Epidermal melanocyte (primary cell): ENCODE results near the gene RALGAPA2.
A peak's percentile ranks its signal among the peaks of the same experiment; 100 is the strongest.
"Not testable (repeated sequence)": the region's sequence is repeated elsewhere in the genome, so short reads cannot be mapped to it uniquely, and the experiment has no call there.

Source experiments
- DNase-seq: peaks from one replicate; pipeline ENCODE4 v3.0.0; 2011; ENCODE audit warnings: low spot score; ENCODE audit not compliant: insufficient read length

RALGAPA2 gene

GRCh38 chr20:20369250-20370093 is 343.0 kb downstream of the RALGAPA2 start:
- DNase-seq: no peak

DNA sequence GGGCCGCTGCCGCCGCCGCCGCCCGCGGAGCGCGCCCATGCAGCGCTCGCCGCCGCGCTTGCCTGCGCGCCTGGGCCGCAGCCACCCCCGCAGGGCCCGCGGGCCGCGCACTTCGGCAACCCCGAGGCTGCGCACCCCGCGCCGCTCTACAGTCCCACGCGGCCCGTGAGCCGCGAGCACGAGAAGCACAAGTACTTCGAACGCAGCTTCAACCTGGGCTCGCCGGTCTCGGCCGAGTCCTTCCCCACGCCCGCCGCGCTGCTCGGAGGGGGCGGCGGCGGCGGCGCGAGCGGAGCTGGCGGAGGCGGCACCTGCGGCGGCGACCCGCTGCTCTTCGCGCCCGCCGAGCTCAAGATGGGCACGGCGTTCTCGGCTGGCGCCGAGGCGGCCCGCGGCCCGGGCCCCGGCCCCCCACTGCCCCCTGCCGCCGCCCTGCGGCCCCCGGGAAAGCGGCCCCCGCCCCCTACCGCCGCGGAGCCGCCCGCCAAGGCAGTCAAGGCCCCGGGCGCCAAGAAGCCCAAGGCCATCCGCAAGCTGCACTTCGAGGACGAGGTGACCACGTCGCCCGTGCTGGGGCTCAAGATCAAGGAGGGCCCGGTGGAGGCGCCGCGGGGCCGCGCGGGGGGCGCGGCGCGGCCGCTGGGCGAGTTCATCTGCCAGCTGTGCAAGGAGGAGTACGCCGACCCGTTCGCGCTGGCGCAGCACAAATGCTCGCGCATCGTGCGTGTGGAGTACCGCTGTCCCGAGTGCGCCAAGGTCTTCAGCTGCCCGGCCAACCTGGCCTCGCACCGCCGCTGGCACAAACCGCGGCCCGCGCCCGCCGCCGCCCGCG is 343.8 kb downstream of the RALGAPA2 start:
- no peak for DNase-seq

DNA sequence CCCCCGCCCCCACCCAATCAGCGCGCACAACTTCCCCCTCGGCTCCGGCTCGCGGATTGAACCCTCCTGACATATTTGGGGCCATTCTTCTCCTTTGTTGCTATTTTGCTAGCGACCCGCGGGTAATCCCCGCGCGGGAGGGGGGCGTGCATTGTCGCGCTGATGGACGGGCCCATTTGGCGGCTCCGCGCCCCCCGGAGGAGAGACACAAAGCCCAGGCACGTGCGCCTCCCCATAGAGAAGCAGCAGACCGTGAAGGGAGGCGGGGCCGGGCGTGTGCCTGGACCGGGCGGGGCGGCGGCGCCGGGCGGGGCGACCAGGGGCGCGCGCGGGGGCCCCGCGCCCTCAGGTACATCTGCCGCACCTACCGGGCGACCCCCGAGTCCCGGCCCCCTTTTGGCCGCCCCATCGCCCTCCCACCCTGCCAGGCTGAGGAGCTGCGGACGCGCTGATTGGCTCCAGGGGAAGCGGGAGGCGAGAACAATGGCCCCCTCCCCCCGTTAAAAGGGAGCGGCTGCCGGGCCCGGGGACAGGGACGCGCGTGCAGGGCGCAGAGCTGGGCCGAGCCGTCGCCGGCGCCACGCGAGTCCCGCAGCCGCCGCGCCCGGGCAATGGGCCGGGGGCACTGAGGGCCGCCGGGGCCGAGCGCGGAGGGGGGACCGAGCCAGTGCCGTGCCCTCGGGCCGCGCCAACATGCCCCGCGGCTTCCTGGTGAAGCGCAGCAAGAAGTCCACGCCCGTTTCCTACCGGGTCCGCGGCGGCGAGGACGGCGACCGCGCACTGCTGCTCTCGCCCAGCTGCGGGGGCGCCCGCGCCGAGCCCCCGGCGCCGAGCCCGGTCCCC is 344.6 kb downstream of the RALGAPA2 start, which contains the start of gene INSM1:
TSS of gene INSM1 (plus strand) at position 530 of the 843 bp plus-strand sequence. CDS start at position 694, 164 bp downstream.
- no peak for DNase-seq

DNA sequence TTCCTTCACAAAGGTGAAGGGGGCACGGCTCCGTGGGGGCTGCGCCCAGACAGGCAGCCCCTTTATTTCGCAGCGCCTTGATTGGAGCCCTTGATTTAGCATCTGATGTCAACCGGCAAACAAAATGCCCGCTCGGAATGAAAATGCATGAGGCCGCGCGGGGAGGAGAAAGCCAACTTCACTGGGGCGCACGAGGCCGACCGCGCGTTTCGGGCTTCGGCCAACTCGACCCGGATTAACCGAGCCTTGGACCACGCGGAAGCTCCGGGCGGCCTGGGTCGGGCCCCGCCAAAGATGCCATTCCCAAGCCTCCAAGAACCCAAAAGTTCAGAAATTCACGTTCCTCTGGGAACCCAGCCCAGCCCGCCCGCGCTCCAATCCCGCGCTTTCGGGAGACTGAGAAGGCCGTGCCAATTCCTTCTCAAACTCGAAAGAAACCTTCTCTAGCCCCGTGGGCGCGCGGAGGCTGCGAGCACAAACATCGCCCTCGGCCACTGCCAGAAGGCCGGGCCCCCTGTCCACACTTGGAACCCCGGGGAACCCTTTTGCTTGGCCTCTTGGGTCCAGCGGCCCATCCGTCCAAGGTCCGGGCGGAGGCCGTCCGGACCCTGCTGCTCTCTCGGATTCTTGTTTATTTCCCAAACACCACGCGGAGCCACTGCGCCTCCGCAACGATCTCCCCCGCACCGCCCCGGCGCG is 345.4 kb downstream of the RALGAPA2 start:
- no peak for DNase-seq

DNA sequence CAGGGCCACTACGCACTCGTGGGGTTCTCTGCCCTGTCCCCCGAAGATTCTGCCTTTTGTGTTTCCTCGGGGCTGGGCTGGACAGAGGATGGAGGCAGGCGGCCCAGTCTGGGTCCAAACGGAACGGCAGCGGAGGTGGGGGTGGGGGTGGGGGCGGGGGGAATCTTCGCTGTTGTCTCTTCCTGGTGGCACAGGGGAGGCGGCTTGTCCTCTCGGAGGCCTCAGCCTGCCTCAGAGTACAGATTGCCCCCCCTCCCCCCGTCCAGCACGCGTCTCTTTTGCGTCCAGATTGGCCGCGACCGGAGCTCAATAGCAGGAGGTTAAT is 345.9 kb downstream of the RALGAPA2 start:
- DNase-seq: no peak

DNA sequence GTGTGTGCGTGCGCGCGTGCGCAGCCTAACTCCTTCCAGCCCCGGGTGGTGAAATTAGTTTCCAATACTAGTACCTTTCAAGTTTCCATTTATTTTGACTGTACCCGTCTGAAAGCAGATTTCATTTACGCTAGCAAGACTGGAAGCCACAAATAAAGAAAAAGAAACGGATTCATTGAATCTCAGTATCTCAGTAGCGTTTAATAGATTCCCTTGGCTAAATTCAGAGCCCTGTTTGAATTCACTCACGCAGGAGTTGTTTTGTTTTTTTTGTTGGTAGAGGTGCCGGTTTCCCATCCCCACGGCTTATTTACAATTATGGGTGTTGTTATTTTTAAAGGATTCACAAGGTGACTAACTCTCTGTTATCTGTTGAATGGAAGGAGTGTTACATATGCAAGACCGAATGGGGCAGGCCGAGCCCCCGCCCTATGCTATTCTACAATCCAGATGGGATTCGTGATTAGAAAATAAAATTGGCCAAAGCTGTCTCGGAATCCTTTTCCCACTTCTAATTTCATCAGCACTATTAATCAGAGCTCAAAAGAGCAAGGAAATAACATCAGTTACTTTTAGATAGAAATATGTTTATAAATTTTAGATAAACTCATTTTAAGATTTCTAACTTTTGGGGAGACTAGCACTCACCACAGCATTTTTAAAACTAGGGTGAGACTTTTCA is 346.8 kb downstream of the RALGAPA2 start:
- DNase-seq: no peak

DNA sequence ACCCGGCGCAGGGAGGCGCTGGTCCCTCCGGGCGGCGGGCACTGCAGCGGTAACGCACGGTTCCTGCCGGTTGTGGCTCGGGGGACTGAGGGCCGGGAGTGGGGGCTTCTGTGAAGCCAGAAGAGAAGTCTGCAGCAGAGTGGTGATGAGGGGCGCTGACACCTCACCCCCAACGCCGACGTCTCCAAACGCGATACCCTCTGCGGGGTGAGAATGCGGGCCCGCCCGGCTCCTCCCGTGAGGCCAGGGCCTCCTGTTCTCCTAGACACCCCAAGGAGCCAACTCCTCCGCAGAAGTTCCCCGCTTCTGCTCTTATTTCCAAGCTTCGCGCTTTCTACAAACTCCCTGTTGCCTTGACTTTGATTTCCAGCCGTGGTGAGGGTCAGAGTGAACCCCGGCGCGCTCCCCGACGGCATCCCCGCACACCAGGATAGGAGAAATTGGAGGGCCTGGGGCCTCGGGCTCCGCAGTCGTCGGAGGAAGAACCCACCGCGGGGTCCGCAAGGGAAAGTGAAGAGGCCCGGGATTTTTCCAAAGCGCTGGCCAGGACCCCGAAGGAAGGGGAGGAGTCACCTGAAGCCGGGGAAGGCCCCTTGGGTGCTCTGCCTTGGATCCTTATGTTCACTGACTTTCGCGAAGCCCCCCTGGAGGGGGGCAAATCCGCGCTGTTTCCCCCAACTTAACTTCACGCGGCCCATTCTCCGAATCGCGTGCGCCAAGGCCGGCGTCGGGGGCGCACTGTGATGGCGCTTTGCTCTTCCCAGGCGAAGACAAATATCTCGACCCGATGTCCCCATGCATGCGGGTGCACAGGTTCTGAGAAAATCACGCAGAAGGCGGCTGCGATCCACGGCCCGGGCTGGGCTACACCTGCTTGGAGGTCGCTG is 347.6 kb downstream of the RALGAPA2 start:
- no peak for DNase-seq

GRCh38 chr20:20363799-20364592 is 348.4 kb downstream of the RALGAPA2 start:
- DNase-seq: no peak

- DNase-seq: no peak
These were observed 349.0 kb downstream of the RALGAPA2 start for GRCh38 chr20:20363434-20363798.

DNA sequence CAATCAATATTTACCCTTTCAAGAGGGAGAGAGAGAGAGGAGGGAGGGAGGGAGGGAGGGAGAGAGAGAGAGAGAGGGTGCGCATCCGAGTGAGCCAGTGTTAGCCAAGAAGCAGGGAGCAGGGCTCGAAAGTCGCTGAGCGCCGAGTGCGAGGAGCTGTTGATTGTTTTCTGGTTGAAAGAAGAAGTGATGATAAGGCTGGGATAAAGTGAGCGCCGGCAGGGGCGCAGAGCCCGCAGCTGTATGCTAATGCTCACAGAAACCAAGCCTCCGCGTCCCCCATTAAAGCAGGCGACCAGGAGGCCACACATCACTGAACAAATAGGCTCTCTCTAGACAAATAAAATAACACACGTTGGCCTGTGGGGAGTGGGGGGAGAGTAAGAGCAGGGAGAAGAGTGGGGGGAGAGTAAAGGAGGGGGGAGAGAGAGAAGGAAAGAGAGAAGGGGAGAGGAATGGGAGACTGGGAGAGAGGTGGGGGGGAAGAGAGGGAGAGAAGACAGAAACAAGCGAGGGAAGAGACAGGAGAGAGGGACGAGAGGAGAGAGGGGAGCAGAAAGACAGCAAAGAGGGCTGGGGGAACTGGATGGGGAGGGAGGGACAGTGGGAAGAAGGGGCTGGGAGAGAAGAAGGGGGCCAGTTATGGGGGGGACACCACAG is 349.5 kb downstream of the RALGAPA2 start:
- DNase-seq: no peak

GRCh38 chr20:20360464-20360863 is 352.0 kb downstream of the RALGAPA2 start:
- peak; percentile 70 for DNase-seq

GRCh38 chr20:20359628-20360027 is 352.8 kb downstream of the RALGAPA2 start:
- DNase-seq: no peak

DNA sequence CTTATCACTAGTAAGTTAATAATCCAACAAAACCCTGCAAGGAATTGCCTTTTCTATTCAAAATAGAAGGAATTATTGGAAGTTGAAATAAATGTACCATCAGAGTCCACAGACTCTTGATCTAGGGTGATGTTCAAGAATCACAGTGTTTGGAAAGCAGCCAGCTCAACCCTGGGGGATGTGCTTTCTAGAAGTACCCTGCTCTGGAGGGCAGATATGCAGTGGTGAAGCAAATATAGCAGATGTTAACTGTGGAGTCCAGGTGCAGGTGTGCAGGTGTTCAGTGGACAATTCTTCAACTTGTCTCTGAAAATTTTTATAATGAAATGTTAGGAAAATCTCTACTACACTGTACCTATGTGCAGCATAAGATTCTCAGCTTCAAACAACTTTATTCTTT is 353.6 kb downstream of the RALGAPA2 start:
- no peak for DNase-seq

DNA sequence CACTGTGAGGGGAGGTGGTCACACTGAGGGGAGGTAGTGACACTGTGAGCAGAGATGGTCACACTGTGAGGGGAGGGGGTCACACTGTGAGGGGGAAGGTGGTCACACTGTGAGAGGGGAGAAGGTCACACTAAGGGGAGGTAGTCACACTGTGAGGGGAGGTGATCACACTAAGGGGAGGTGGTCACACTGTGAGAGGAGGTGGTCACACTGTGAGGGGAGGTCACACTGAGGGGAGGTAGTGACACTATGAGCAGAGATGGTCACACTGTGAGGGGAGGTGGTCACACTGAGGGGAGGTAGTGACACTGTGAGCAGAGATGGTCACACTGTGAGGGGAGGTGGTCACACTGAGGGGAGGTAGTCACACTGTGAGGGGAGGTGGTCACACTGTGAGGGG is 356.9 kb downstream of the RALGAPA2 start:
- not testable (repeated sequence) for DNase-seq

DNA sequence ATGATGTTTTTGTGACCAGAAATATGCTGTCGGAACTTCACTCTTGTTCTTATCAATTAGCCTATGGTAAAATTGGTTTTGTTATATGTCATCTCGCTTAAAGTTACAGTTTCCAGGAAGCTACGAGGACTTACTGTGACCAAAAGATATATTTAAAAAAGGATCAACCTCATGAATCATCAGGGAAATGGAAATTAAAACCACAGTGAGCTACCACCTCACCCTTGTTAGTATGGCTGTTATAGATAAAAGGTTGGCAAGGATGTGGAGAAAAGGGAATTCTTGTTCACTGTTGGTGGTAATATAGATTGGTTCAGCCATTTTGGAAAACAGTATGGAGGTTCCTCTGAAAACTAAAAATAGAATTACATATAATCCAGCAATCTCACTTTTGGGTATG is 358.9 kb downstream of the RALGAPA2 start:
- DNase-seq: no peak

DNA sequence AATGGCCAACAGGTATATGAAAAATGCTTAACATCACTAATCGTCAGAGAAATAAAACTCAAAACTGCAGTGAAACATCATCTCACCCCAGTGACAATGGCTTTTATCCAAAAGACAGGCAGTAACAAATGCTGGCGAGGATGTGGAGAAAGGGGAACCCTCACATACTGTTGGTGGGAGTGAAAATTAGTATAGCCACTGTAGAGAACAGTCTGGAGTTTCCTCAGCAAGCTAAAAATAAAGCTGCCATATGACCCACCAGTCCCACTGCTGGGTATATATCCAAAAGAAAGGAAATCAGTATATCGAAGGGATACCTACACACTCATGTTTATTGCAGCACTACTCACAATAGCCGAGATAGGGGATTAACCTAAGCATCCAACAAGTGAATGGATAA is 368.0 kb downstream of the RALGAPA2 start:
- DNase-seq: no peak

DNA sequence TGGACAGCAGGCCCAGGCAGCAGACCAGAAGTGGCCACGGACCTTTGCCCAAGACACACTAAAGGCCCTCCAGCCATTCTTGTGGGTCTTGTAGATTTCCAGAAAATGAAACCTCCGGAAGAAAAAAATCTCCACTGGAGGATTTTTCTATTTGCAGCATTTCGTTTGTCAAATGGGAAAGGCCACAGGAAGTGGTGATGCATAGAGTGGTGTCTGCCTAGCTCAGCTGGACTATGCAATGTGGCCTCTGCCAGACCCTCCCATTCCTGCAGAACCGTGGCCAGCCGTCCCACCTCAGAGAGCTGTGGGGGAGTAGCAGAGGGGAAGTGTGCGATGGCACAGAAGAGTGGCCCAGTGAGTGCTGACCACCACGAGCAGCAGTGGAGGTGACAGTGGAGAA is 368.5 kb downstream of the RALGAPA2 start:
- DNase-seq: no peak
